H9 (cell line): ENCODE results near the gene DDIAS. TPM values are rescaled to one million over a fixed set of nuclear protein-coding genes. Genes with fewer than 3 reads are reported as not detected.

Experiments used
- DNase-seq: peaks from one replicate; pipeline ENCODE4 v3.0.0-alpha.2; 2017
- H2AFZ ChIP-seq: one replicate; pipeline ENCODE4 v1.6.1; 2013; ENCODE audit warnings: mild to moderate bottlenecking, low read length, control low read depth, moderate library complexity
- H2AK5ac ChIP-seq: 2 replicates; pipeline ENCODE4 v1.6.1; 2013; ENCODE audit warnings: low read length, control low read depth, mixed read lengths; ENCODE audit not compliant: insufficient read length
- H2BK120ac ChIP-seq: one replicate; pipeline ENCODE4 v1.6.1; 2013; ENCODE audit warnings: low read depth, mild to moderate bottlenecking, low read length, control low read depth, inconsistent platforms; ENCODE audit not compliant: poor library complexity, severe bottlenecking
- H2BK12ac ChIP-seq: 2 replicates; pipeline ENCODE4 v1.6.1; 2013; ENCODE audit warnings: low read length, control low read depth, mixed read lengths, low read depth; ENCODE audit not compliant: insufficient read length
- H2BK15ac ChIP-seq: 2 replicates; pipeline ENCODE4 v1.6.1; 2013; ENCODE audit warnings: low read depth, low read length, control low read depth
- H2BK20ac ChIP-seq: one replicate; pipeline ENCODE4 v1.6.1; 2013; ENCODE audit warnings: low read depth, mild to moderate bottlenecking, low read length, control low read depth, inconsistent platforms; ENCODE audit not compliant: poor library complexity, severe bottlenecking
- H2BK5ac ChIP-seq: 2 replicates; pipeline ENCODE4 v1.6.1; 2013; ENCODE audit warnings: low read length, control low read depth, mixed read lengths; ENCODE audit not compliant: insufficient read length
- H3K14ac ChIP-seq: 2 replicates; pipeline ENCODE4 v1.6.1; 2013; ENCODE audit warnings: low read length, control low read depth; ENCODE audit not compliant: insufficient read depth
- H3K18ac ChIP-seq: 2 replicates; pipeline ENCODE4 v1.6.1; 2013; ENCODE audit warnings: low read depth, mild to moderate bottlenecking, mixed read lengths, low read length, control low read depth; ENCODE audit not compliant: insufficient read length
- H3K23ac ChIP-seq: 2 replicates; pipeline ENCODE4 v1.6.1; 2013; ENCODE audit warnings: low read length, control low read depth, mixed read lengths, low read depth; ENCODE audit not compliant: insufficient read length
- H3K23me2 ChIP-seq: 2 replicates; pipeline ENCODE4 v1.6.1; 2013; ENCODE audit warnings: low read depth, mild to moderate bottlenecking, mixed read lengths, low read length, control low read depth; ENCODE audit not compliant: insufficient read length, poor library complexity, severe bottlenecking
- H3K27ac ChIP-seq: 2 replicates; pipeline ENCODE4 v1.5.1; 2013; ENCODE audit warnings: low read length, control low read depth, mixed read lengths, low read depth; ENCODE audit not compliant: insufficient read length
- H3K27me3 ChIP-seq: 2 replicates; pipeline ENCODE4 v1.6.1; 2013; ENCODE audit warnings: low read length, control low read depth, inconsistent platforms; ENCODE audit not compliant: insufficient read depth
- H3K4ac ChIP-seq: 2 replicates; pipeline ENCODE4 v1.6.1; 2013; ENCODE audit warnings: low read depth, mild to moderate bottlenecking, control low read depth, inconsistent platforms, low read length, moderate library complexity
- H3K4me1 ChIP-seq: 2 replicates; pipeline ENCODE4 v1.6.1; 2013; ENCODE audit warnings: low read length, control low read depth, inconsistent platforms; ENCODE audit not compliant: insufficient read depth
- H3K4me2 ChIP-seq: 2 replicates; pipeline ENCODE4 v1.6.1; 2013; ENCODE audit warnings: low read length, control low read depth, mixed read lengths; ENCODE audit not compliant: insufficient read length, insufficient read depth
- H3K56ac ChIP-seq: 2 replicates; pipeline ENCODE4 v1.6.1; 2013; ENCODE audit warnings: low read depth, mild to moderate bottlenecking, mixed read lengths, low read length, control low read depth; ENCODE audit not compliant: insufficient read length
- H3K79me1 ChIP-seq: 2 replicates; pipeline ENCODE4 v1.6.1; 2013; ENCODE audit warnings: low read depth, mild to moderate bottlenecking, moderate library complexity, low read length, control low read depth, inconsistent platforms; ENCODE audit not compliant: insufficient read depth, poor library complexity, severe bottlenecking
- H3K79me2 ChIP-seq: 2 replicates; pipeline ENCODE4 v1.6.1; 2013; ENCODE audit warnings: low read length, control low read depth, inconsistent platforms; ENCODE audit not compliant: insufficient read depth
- H3K9ac ChIP-seq: 2 replicates; pipeline ENCODE4 v1.6.1; 2013; ENCODE audit warnings: low read length, control low read depth, mixed read lengths; ENCODE audit not compliant: insufficient read length; ENCODE audit errors: extremely low read depth
- H3K9me3 ChIP-seq: one replicate; pipeline ENCODE4 v1.6.1; 2013; ENCODE audit warnings: low read depth, low read length, inconsistent platforms; ENCODE audit not compliant: control insufficient read depth
- H3T11ph ChIP-seq: one replicate; pipeline ENCODE4 v1.6.1; 2013; ENCODE audit warnings: mild to moderate bottlenecking, low read length, control low read depth, inconsistent platforms
- H4K20me1 ChIP-seq: one replicate; pipeline ENCODE4 v1.6.1; 2013; ENCODE audit not compliant: control insufficient read depth, insufficient read length, insufficient read depth
- H4K5ac ChIP-seq: 2 replicates; pipeline ENCODE4 v1.6.1; 2013; ENCODE audit warnings: low read depth, mild to moderate bottlenecking, mixed read lengths, low read length, control low read depth; ENCODE audit not compliant: insufficient read length
- H4K8ac ChIP-seq: replicated peaks from 2 replicates; pipeline ENCODE4 v1.6.1; 2013; ENCODE audit warnings: low read length, control low read depth, mixed read lengths, low read depth; ENCODE audit not compliant: insufficient read length
- H4K91ac ChIP-seq: 2 replicates; pipeline ENCODE4 v1.6.1; 2013; ENCODE audit warnings: low read depth, mild to moderate bottlenecking, moderate library complexity, mixed read lengths, low read length, control low read depth; ENCODE audit not compliant: insufficient read length
- H3K27ac Mint-ChIP-seq, 3 experiments: 2 replicates in 2 of 3; 3 replicates in 1 of 3; pipeline ENCODE4 v1.8.0; 2020 to 2021; ENCODE audit warnings: mixed read lengths in 3 of 3, mild to moderate bottlenecking in 1 of 3, moderate library complexity in 1 of 3
- H3K27me3 Mint-ChIP-seq: 2 replicates; pipeline ENCODE4 v1.8.0; 2021; ENCODE audit warnings: low read depth, mild to moderate bottlenecking, moderate library complexity, mixed read lengths
- H3K36me3 Mint-ChIP-seq, 3 experiments: 2 replicates in 2 of 3; 3 replicates in 1 of 3; pipeline ENCODE4 v1.8.0; 2020 to 2021; ENCODE audit warnings: low read depth in 3 of 3, mixed read lengths in 3 of 3; ENCODE audit not compliant: insufficient read depth in 1 of 3
- H3K4me1 Mint-ChIP-seq, 2 experiments: 2 replicates each; pipeline ENCODE4 v1.8.0; 2020; ENCODE audit warnings: mixed read lengths in 2 of 2
- H3K4me3 Mint-ChIP-seq, 2 experiments: 2 replicates in 1 of 2; 3 replicates in 1 of 2; pipeline ENCODE4 v1.8.0; 2020 to 2021; ENCODE audit warnings: mild to moderate bottlenecking in 2 of 2, mixed read lengths in 2 of 2, moderate library complexity in 1 of 2
- H3K9me3 Mint-ChIP-seq, 2 experiments: 2 replicates in 1 of 2; 3 replicates in 1 of 2; pipeline ENCODE4 v1.8.0; 2020; ENCODE audit warnings: mild to moderate bottlenecking in 2 of 2, mixed read lengths in 2 of 2, moderate library complexity in 1 of 2
- WGBS: extraction: QIAGEN DNeasy Blood & Tissue Kit; methylation state at CpG from one replicate; pipeline ENCODE4 v1.1.7; 2013; ENCODE audit warnings: missing lambda C conversion rate, low lambda C conversion rate, mixed read lengths; ENCODE audit not compliant: insufficient read length; ENCODE audit errors: extremely low coverage; 5-methylcytosine and 5-hydroxymethylcytosine counted together
- total RNA-seq: library from RNA; stranded (reverse); gene quantifications from 2 replicates; pipeline ENCODE4 v1.2.1, GENCODE V29; 2021
- TF ChIP-seq, protein P1 (sequence below): fragments of 200-600 bp; sonication (generic); conservative IDR thresholded peaks from 3 replicates; pipeline ENCODE4 v1.8.0; 2021; ENCODE audit warnings: antibody characterized with exemption, mild to moderate bottlenecking

The DDIAS gene
- total RNA-seq, 1 experiment from 2014 or later = 18.6 TPM

DNA sequence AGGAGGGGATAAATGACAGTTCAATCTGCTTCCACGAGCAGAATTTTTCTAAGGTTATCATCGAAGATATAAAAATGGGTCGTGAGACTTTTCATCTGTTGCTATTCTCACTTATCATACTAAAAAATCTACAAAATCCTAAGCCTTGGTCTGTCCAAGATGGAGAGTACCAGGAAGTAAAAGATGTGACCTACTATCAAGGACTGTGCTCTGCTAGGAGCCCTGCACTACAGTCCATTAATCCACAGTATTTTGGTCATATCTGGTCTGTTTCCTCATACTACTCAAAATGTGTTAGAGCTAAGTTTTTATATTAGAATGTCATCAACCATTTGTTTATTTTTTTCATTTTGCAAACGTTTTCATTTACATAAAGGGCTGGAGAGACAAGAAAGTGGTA, 79.4 kb downstream of the DDIAS start:
- H3K18ac ChIP-seq = no peak overlapping the region
- no CpG with 5 or more reads among the region's 4 CpGs for WGBS
- no peaks in the 10 kb centered on the region for H3K9me3 ChIP-seq
- no peak overlapping the region for H4K8ac ChIP-seq
- no peak overlapping the region for H4K91ac ChIP-seq
- no peak overlapping the region for H2BK5ac ChIP-seq
- peaks cover 5% of the 10 kb centered on the region for H3K4me1 ChIP-seq
- no peak overlapping the region for H3K56ac ChIP-seq
- no peaks in the 10 kb centered on the region for H3K79me2 ChIP-seq
- H3K14ac ChIP-seq = no peak overlapping the region
- H4K5ac ChIP-seq = no peak overlapping the region
- no peak overlapping the region for H2BK120ac ChIP-seq
- Mint-ChIP-seq H3K36me3 (peaks cover 0 to 2% (median 0%) of the 10 kb centered on the region in 3 experiments; a peak in 2 of 7 replicates), H3K9me3 (no peaks in the 10 kb centered on the region), H3K4me3 (no peak overlapping the region), H3K27ac (no peak overlapping the region), H3K27me3 (no peaks in the 10 kb centered on the region), H3K4me1 (peaks cover 6 to 7% of the 10 kb centered on the region in 2 experiments)
- H3K4me2 ChIP-seq = no peak overlapping the region
- H3T11ph ChIP-seq = no peak overlapping the region
- no peak overlapping the region for H3K27ac ChIP-seq
- no peaks in the 10 kb centered on the region for H3K23me2 ChIP-seq
- no peak overlapping the region for H3K4ac ChIP-seq
- no peak overlapping the region for H2AK5ac ChIP-seq
- H3K23ac ChIP-seq = no peak overlapping the region
- TF ChIP-seq, protein P1, sequence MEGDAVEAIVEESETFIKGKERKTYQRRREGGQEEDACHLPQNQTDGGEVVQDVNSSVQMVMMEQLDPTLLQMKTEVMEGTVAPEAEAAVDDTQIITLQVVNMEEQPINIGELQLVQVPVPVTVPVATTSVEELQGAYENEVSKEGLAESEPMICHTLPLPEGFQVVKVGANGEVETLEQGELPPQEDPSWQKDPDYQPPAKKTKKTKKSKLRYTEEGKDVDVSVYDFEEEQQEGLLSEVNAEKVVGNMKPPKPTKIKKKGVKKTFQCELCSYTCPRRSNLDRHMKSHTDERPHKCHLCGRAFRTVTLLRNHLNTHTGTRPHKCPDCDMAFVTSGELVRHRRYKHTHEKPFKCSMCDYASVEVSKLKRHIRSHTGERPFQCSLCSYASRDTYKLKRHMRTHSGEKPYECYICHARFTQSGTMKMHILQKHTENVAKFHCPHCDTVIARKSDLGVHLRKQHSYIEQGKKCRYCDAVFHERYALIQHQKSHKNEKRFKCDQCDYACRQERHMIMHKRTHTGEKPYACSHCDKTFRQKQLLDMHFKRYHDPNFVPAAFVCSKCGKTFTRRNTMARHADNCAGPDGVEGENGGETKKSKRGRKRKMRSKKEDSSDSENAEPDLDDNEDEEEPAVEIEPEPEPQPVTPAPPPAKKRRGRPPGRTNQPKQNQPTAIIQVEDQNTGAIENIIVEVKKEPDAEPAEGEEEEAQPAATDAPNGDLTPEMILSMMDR = no peak
- H3K9ac ChIP-seq = no peak overlapping the region
- no peak overlapping the region for H2BK20ac ChIP-seq
- no peak overlapping the region for H2BK15ac ChIP-seq
- H2BK12ac ChIP-seq = no peak overlapping the region
- no peaks in the 10 kb centered on the region for H3K27me3 ChIP-seq
- H3K79me1 ChIP-seq = no peaks in the 10 kb centered on the region
- no peaks in the 10 kb centered on the region for H4K20me1 ChIP-seq
- DNase-seq = no peak
- H2AFZ ChIP-seq = no peak overlapping the region
